BJ (cell line): ENCODE data around the gene ZMYM4. TPM values are rescaled to one million over a fixed set of nuclear protein-coding genes. Genes with fewer than 3 reads are reported as not detected.
A peak's percentile ranks its signal among the peaks of the same experiment; 100 is the strongest.

ENCODE experiments used
- CTCF ChIA-PET: fragments of 350-600 bp; formaldehyde crosslinking; extraction: SDS; loops from one replicate; lab custom pipeline; 2021; ENCODE audit warnings: antibody characterized with exemption, inconsistent platforms; lab: Yijun Ruan, JAX
- POLR2A ChIA-PET: fragments of 300-600 bp; sonication (Branson Sonifier 250); formaldehyde crosslinking; extraction: SDS; loops from one replicate; lab custom pipeline; 2021; ENCODE audit warnings: antibody characterized with exemption; lab: Charles Lee
- DNase-seq: peaks from one replicate; pipeline ENCODE4 v3.0.0-alpha.2; 2011; ENCODE audit warnings: low read depth
- H3K27me3 ChIP-seq: 2 replicates; pipeline ENCODE4 v1.6.0; 2011; ENCODE audit warnings: low read length; ENCODE audit not compliant: control insufficient read depth, insufficient read depth
- H3K36me3 ChIP-seq: 2 replicates; pipeline ENCODE4 v1.5.1; 2011; ENCODE audit warnings: low read length; ENCODE audit not compliant: control insufficient read depth, insufficient read depth
- H3K4me3 ChIP-seq: 2 replicates; pipeline ENCODE4 v1.5.1; 2011; ENCODE audit warnings: low read depth, mild to moderate bottlenecking, control low read depth, low read length
- CTCF ChIP-seq: IDR thresholded peaks from 2 replicates; pipeline ENCODE4 v1.5.1; 2011; ENCODE audit warnings: low read depth, mild to moderate bottlenecking, control low read depth, inconsistent platforms, low read length, moderate library complexity; ENCODE audit not compliant: insufficient read depth
- polyA plus RNA-seq: library from polyadenylated mRNA; depleted of rRNA; stranded (reverse); fragments of >200 nt; gene quantifications from 2 replicates; pipeline ENCODE4 v1.2.3, GENCODE V29; 2011

The ZMYM4 gene
- polyA plus RNA-seq, 1 experiment, result 19.2 TPM

DNA sequence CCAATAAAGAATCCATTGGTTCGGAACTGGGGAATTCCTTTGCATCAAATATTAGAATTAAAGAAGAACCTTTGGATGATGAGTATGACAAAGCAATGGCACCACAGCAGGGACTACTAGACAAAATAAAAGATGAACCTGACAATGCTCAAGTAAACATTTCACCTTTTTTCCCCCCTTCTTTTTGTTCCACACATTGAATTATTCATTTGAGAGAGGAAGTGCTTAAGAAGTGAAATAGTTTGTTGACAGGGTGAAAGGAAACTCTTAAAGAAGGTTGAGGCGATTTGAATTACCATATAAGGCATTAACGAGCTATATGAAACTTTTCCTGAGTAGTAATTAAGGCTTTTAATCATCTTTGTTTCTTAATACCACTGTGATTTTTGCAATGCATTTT is 93.1 kb downstream of the ZMYM4 start:
- ChIA-PET CTCF (interaction anchor here (0.6 to 1.2 kb wide), 2 partner anchors 11 to 509 kb away, joined by 3 to 4 read pairs; no protein-coding TSS in a partner anchor), POLR2A (no interaction called here)
- Histone ChIP-seq H3K27me3 (no peaks in the 10 kb centered on the region), H3K36me3 (peaks cover 3% of the 10 kb centered on the region; the same call in 1 of the 2 replicates), H3K4me3 (no peak overlapping the region)
- no peak for TF ChIP-seq CTCF
- no peak for DNase-seq

- no peak for TF ChIP-seq CTCF
- ChIA-PET POLR2A (no interaction called here), CTCF (no interaction called here)
- H3K36me3 ChIP-seq, result peaks cover 3% of the 10 kb centered on the region; the same call in 1 of the 2 replicates
- no peaks in the 10 kb centered on the region for H3K27me3 ChIP-seq
- DNase-seq, result no peak
- no peak overlapping the region for H3K4me3 ChIP-seq
These were observed 96.2 kb downstream of the ZMYM4 start for GRCh38 chr1:35364741-35365140.

DNA sequence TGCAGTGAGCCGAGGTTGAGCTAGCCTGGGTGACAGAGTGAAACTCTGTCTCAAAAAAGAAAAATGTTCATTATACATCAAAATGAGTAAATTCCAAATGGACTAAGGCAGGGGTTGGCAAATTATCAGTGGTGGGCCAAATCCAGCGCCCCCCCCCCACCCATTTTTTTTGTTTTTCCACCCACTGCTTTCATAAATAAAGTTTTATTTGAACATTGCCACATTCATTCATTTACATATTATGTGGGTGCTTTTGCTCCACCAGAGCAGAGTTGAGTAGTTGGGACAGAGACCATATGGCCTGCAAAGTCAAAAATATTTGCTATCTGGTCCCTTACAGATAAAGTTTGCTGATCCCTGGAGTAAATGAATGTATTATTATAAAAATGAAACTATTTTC is 99.4 kb downstream of the ZMYM4 start:
- DNase-seq, result no peak
- ChIA-PET POLR2A (no interaction called here), CTCF (interaction anchor here (0.8 kb wide), 1 partner anchor 12 kb away, joined by 3 read pairs; no protein-coding TSS in a partner anchor)
- peaks cover 1% of the 10 kb centered on the region; the same call in 1 of the 2 replicates for H3K36me3 ChIP-seq
- no peaks in the 10 kb centered on the region for H3K27me3 ChIP-seq
- no peak for TF ChIP-seq CTCF
- H3K4me3 ChIP-seq, result no peak overlapping the region

GRCh38 chr1:35369922-35370671 is 101.6 kb downstream of the ZMYM4 start:
- Histone ChIP-seq H3K36me3 (peaks cover 1% of the 10 kb centered on the region; the same call in 1 of the 2 replicates), H3K27me3 (no peaks in the 10 kb centered on the region), H3K4me3 (no peak overlapping the region)
- DNase-seq, result peak; percentile 46
- ChIA-PET CTCF (no interaction called here), POLR2A (interaction anchor here (0.6 kb wide), 2 partner anchors 8 to 30 kb away, joined by 4 to 15 read pairs; no protein-coding TSS in a partner anchor)
- TF ChIP-seq CTCF, result no peak

GRCh38 chr1:35371506-35371905 is 103.0 kb downstream of the ZMYM4 start:
- CTCF ChIA-PET, result no interaction called here
- POLR2A ChIA-PET, result interaction anchor here (0.7 kb wide), 1 partner anchor 408 kb away, joined by 3 read pairs; no protein-coding TSS in a partner anchor
- no peaks in the 10 kb centered on the region for H3K27me3 ChIP-seq
- no peak for DNase-seq
- H3K4me3 ChIP-seq, result no peak overlapping the region
- TF ChIP-seq CTCF, result no peak
- H3K36me3 ChIP-seq, result peaks cover 1% of the 10 kb centered on the region; the same call in 1 of the 2 replicates
